GM21723 (cell line): ENCODE results near the gene TMBIM6.
A peak's percentile ranks its signal among the peaks of the same experiment; 100 is the strongest.
"Not testable (repeated sequence)": the region's sequence is repeated elsewhere in the genome, so short reads cannot be mapped to it uniquely, and the experiment has no call there.

Experiments used
- ATAC-seq: cut with Tn5 transposase; IDR thresholded peaks from one replicate; pipeline ENCODE4 v1.9.1; 2021; ENCODE audit warnings: mild to moderate bottlenecking, moderate library complexity; ENCODE audit not compliant: unreplicated experiment

Gene TMBIM6

GRCh38 chr12:49740930-49741881 lies at the start of gene TMBIM6:
TMBIM6 (plus strand) TSS chr12:49741557; CDS start chr12:49752494, 10,937 bp downstream.
- ATAC-seq: peak; percentile 96

- ATAC-seq: no peak
Observed at GRCh38 chr12:49692851-49693250, 48.5 kb upstream of the TMBIM6 start.

GRCh38 chr12:49693931-49694444 lies 47.4 kb upstream of the TMBIM6 start:
- no peak for ATAC-seq

DNA sequence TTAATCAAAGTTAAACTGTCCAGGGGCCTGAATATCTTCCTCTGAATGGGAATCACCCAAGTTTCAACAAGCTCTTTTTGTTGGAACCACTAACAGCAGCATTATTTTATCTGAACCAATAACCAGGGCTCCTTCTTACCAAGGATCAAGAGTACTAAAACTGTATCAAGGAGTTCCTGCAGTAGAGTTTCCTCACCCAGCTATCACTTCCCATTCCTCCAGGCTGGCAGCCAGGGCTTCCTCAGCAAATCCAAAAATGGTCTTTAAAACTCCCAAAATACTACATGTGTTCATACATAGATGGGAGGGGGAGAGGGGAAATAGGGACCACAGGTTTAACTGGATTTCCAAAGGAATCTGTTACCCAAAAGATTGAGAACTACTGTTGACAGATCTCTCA lies 44.6 kb upstream of the TMBIM6 start:
- ATAC-seq: no peak

- no peak for ATAC-seq
Observed at GRCh38 chr12:49697808-49698207, 43.5 kb upstream of the TMBIM6 start.

GRCh38 chr12:49698619-49699545 lies 42.5 kb upstream of the TMBIM6 start:
- peak; percentile 69 for ATAC-seq

- ATAC-seq: no peak
Observed at GRCh38 chr12:49702009-49702408, 39.3 kb upstream of the TMBIM6 start.

- no peak for ATAC-seq
Observed at GRCh38 chr12:49702676-49703215, 38.6 kb upstream of the TMBIM6 start.

DNA sequence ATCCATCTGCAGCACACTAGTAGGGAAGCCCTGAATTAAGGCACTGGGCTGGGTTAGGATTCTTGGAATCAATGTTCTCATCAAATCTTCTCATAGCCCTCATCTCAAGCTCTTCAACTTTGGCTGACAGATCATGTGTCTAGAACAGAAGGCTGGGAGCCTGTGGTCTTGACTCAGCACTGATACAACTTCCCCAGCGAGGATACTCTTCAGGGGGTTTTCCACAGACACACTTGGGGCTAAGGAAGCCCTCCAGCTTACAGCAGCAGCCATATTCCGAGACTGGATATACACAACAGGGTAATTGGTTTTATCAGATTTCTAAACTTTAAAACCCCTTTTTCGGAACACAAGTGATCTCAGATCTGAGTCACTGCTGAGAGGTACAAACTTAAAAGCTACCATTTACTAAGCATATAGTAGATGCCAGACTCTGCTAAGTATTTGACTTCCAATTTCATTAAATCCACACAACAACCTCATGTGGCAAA lies 37.7 kb upstream of the TMBIM6 start:
- ATAC-seq: no peak

DNA sequence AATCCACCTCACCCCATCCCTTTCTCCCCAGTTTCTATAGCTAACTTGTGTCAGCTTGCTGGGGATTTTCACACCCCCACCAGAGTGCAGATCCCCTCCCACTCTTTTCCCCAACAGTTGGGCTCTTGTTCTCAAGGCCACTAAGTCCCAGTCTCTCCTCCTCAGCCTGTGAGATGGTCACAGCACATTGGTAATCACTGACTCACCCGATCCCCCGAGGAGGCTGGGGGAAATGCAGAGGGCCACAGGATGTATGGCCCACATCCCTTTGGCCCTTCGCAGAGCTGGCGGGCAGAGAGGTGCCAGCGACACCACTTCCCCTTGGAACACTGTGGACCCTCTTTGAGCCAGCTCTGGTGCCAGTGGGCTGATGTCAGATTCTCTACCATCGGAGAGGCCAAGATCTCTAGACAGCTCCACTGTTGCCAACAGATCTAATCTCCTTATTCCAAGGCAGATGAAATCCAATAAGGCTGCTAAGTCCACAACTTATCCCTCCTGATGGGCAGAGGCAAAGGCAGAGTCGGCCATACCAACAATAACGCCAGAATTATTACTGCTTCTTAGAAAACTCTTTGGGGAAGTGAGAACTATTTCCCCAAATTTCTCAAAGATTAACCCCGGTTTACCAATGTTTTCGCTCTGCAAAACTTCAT lies 35.8 kb upstream of the TMBIM6 start:
- ATAC-seq: no peak

DNA sequence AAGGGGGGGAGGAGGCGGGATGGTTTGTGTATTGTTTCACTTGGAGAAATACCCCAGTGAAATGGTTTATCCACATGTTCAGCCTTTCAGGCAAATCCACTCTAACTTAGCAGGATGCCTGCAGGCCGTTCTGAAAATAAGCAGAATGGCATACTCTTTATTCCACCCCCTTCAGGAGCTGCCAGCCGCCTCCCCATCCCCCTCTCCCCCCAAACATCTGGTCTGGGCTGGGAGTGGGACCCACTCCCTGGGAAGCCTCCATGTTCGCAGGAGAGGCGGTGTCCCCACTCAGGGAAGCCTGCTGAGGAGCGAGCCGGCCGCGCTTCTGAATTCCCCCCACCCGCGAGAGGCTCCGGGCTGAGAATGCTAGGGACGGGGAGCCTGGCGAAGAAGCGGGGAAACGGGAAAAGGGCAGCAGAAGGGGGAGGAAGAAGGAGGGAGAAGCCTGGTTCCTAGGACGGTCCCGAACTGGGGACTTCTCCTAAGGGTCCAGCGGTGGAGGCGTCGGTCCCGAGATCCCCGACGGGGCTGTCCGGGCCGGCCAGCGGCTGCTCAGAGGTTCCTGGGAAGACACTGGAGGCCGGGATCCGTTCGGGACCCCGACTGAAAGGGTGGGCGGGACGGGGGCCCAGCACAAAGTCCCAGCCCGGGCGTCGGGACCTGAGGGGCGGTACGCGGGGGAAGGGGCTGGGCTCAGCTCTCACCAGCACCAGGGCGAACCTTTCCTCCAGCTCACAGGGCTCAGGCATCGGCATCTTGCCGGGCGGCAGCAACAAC lies 34.8 kb upstream of the TMBIM6 start:
- peak; percentile 28 for ATAC-seq

- peak; percentile 82 for ATAC-seq
Observed at GRCh38 chr12:49707128-49707811, 34.1 kb upstream of the TMBIM6 start, which contains the start of gene FMNL3. FMNL3 (minus strand) TSS chr12:49707405; CDS start chr12:49707180, 225 bp downstream.

GRCh38 chr12:49707812-49708147 lies 33.6 kb upstream of the TMBIM6 start:
- no peak for ATAC-seq

DNA sequence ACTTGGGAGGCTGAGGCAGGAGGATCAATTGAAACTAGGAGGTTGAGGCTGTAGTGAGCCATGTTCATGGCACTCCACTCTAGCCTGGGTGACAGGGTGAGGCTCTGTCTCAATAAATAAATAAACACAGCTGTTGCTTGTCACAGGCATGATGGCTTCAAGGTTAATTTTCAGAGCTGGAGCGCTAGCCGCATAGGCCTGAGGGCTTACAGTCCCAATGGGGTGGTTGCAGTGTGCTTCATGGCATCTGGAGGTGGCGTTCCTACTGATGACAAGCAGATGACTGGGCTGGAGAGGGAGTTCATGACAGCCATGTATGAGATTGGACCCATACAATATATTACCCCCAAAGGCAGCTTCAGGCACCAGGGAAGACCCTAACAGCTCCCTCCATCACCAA lies 32.5 kb upstream of the TMBIM6 start:
- ATAC-seq: no peak

DNA sequence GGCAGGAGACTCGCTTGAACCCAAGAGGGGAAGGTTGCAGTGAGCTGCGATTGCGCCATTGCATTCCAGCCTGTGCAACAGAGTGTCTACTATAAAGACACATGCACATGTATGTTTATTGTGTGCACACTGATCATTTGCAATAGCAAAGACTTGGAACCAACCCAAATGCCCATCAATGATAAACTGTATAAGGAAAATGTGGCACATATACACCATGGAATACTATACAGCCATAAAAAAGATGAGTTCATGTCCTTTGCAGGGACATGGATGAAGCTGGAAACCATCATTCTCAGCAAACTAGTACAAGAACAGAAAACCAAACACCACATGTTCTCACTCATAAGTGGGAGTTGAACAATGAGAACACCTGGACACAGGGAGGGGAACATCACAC lies 27.4 kb upstream of the TMBIM6 start:
- ATAC-seq: not testable (repeated sequence)

GRCh38 chr12:49716553-49716952 lies 24.8 kb upstream of the TMBIM6 start:
- ATAC-seq: peak; percentile 75

DNA sequence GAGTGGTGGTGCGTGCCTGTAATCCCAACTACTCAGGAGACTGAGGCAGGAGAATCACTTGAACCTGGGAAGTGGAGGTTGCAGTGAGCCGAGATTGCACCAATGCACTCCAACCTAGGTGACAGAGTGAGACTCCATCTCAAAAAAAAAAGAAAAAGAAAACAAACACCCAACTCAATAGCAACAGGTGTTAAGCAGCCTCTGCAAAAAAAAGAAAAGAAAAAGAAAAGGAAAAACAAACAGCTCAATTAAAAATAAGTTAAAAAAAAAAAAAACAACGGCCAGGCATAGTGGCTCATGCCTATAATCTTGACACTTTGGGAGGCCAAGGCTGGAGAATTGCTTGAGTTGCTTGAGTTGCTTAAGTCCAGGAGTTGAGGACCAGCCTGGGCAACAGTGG lies 23.6 kb upstream of the TMBIM6 start:
- ATAC-seq: not testable (repeated sequence)

GRCh38 chr12:49720214-49720613 lies 21.1 kb upstream of the TMBIM6 start:
- no peak for ATAC-seq

GRCh38 chr12:49721355-49721754 lies 20.0 kb upstream of the TMBIM6 start:
- ATAC-seq: not testable (repeated sequence)
